ENCODE data around the gene PVALB.

DNA sequence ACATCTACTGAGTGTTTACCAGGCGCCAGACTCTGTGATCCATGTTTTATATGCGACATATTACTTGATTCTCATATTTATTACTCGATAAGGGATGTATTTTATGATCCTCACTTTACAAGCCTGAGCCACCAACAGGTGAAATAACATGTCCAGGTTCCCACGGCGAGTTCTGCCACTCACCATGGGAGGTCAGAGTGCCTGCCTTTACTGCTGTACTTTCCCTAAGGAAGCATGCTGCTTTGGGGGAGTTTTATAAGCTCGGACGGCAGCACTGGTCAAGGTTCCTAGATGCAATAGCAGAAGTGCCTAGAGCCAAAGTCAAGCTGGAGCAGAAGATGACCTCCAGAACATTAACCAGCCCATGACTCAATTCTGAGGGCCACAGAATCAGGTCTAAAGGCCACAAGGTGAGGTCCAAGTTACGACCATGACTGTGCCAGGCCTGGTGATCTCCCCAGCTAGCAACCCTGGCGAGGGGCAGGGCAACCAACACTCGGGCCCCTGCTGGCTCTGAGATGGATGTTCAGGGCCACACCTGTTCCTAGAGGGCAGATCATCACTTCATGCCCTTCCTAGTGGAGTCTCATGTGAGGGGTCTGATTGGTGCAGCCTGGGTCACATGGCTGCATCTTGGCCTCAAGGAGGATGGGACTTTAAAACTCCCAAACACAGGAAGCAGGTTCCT lies 55.1 kb downstream of the PVALB start:
- TF ChIP-seq, protein P1, sequence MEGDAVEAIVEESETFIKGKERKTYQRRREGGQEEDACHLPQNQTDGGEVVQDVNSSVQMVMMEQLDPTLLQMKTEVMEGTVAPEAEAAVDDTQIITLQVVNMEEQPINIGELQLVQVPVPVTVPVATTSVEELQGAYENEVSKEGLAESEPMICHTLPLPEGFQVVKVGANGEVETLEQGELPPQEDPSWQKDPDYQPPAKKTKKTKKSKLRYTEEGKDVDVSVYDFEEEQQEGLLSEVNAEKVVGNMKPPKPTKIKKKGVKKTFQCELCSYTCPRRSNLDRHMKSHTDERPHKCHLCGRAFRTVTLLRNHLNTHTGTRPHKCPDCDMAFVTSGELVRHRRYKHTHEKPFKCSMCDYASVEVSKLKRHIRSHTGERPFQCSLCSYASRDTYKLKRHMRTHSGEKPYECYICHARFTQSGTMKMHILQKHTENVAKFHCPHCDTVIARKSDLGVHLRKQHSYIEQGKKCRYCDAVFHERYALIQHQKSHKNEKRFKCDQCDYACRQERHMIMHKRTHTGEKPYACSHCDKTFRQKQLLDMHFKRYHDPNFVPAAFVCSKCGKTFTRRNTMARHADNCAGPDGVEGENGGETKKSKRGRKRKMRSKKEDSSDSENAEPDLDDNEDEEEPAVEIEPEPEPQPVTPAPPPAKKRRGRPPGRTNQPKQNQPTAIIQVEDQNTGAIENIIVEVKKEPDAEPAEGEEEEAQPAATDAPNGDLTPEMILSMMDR (IDR thresholded peaks at IDR 0.05; ENCODE audit: insufficient read depth, low read length, poor library complexity, severe bottlenecking) = no peak
- TF ChIP-seq EZH2phosphoT487 (conservative IDR thresholded peaks at IDR 0.05; ENCODE audit: low read length) = no peak
